SH-SY5Y (cell line): ENCODE results near the gene LARGE2.

Experiments
- GATA2 ChIP-seq: IDR thresholded peaks from 2 replicates; pipeline ENCODE4 v1.6.1; 2011; ENCODE audit warnings: mild to moderate bottlenecking, low read depth, low read length
- GATA3 ChIP-seq: IDR thresholded peaks from 2 replicates; pipeline ENCODE4 v1.6.1; 2011; ENCODE audit warnings: low read depth, mild to moderate bottlenecking, low read length, moderate library complexity

DNA sequence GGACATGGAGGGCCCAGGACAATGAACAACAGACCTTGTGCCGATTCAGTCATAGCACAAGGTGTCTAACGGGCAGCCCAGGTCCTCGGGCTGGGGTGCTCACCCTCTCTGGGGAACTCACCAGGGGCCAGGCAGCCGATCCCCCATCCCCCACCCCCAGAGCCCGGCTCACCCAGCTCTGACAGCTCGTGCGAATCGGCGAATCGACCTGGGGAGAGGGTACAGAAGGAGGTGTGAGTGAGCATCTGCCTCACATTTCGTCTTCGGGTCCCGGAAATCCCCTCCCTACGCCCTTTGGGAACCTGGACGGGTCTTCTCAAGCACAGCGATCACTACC is 5.2 kb upstream of the LARGE2 start:
- TF ChIP-seq GATA2, result no peak
- TF ChIP-seq GATA3, result no peak
